ENCODE measurements around the gene FSD1L.
"Not testable (repeated sequence)": the region's sequence is repeated elsewhere in the genome, so short reads cannot be mapped to it uniquely, and the experiment has no call there.

The FSD1L gene

DNA sequence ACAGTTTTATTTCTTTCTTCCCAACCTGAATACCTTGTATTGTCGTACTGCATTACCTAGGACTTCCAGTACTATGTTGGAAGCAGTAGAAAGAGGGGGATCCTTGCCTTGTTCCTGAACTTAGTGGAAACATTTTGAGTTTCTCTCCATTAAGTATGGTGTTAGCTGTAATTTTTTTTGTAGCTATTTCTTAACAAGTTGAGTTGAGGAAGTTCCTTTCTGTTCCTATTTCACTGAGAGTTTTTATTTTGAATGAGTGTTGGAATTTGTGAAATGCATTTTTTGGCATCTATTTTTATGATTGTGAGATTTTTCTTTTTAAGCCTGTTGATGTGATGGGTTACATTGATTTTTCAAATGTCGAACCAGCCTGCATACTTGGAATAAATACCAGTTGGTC, 49.0 kb downstream of the FSD1L start:
- no peak for DNase-seq

DNA sequence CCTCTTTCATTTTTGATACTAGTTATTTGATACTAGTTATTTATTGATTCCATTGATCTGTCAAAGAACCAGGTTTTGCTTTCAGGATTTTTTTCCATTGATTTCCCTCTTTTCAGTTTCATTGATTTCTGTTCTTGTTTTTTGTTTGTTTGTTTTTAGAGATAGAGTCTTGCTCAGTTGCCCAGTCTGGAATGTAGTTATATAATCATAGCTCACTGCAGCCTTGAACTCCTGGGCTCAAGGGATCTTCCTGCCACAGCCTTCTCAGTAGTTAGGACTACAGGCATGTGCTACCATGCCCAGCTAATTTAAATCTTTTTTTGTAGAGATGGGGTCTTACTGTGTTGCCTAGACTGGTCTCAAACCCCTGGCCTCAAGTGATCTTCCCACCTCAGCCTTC, 49.9 kb downstream of the FSD1L start:
- no peak for DNase-seq

DNA sequence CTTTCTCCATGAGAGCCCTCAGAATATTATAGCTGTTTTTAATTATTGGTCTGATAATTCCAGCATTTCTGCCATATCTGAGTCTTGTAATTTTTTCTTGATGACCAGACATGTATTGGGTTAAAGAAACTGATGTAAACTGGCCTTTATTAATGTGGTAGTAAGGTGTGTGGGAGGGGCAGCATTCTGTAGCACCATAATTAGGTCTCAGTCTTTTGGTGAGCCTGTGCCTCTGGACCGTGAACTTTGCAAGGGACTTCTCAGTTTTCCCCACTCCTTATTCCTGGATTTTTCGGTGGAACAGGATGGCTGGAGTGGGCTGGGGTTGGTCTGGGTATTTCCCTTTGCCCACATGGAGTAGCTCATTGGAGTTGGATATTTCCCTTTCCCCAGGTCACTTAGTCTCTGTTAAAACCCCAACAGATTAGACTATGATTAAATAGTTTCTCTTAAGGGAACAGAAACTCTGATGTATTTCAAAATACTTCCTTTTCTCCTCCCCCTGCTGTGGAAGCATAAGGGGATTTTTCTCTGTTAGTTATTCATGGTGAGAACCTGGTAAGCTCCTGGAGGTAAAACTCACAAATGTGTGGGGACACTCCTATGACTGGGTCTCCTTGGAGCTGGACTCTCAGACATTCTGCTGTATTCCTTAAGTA, 52.4 kb downstream of the FSD1L start:
- no peak for DNase-seq

DNA sequence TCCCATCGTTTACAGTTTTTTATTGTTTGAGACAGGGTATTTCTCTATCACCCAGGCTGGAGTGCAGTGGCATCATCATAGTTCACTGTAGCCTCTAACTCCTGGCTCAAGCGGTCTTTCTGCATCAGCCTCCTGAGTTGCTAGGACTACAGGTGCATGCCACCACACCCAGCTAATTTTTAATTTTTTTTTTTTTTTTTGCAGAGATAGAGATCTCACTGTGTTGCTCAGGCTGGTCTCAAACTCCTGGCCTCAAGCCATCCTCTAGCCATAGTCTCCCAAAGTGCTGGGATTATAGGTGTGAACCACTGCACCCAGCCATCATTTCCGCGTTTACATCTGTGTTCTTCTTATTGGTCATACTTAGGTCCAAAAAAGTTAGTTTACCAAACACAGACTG, 53.6 kb downstream of the FSD1L start:
- no peak for DNase-seq

DNA sequence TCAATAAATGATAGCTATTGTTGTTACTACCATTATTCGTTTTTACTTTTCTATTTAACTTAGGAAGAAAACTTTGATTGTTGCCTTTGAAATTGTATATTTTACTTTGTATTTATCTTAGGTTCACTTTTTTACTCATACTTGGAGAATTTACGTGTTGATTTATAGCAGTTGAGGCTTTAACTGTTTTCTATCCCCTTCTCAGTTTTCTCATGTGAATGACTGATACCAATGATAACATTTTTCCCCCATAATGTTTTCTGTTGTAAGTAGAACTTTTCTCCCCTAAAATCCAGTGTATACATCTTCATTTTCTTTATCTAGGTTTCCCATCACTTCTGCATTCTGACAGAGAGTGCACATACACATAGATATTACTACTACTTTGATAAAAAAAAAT, 54.4 kb downstream of the FSD1L start:
- DNase-seq, result no peak

DNA sequence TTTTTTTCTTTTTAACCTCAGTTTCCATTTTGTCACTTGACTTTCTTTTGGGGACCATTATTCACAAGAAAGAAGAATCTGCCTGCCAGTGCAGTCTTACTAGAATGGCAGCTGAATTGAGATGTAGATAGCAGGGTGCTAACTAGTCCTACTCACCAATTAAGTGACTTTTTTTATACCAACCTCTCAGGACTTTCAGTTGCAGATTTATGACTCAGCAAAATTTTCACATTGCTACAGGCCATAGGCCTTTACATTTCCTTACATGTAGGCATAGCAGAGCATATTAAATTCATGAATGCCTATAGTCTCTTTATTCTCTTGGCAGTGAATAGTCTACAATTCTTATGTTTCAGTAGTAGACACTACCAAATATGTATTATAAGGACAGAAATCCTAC, 56.0 kb downstream of the FSD1L start:
- DNase-seq, result no peak

DNA sequence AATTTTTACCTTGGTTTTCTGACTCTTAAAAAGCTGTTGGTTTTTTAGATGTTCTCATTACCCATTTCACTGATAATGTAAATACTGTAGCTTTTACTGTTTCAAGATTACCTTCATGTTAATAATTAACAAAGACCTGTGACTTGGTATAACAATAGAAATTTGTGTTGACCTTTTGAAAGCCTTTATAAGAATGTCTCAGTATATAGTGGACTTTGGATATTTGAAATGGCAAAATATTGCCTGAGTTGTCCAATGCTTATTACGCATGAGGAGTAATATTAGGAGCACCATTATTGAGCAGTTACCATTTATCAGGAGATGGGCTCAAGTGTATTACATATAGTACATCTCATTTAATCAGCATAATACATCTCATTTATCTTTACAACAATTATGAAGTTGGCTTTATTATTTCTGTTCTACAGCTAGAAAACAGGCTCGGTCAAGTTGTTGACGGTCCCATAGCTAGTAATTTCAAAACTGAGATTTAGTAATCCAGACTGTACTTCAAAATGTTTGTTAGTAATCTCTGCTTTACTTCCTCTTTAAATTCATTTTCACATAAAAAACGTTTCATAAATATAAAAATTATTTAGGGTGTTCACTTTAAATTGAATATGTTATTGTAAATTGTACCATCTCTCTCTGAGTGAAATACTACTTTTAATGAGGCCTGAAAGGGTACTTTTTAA, 59.4 kb downstream of the FSD1L start:
- DNase-seq, result no peak

DNA sequence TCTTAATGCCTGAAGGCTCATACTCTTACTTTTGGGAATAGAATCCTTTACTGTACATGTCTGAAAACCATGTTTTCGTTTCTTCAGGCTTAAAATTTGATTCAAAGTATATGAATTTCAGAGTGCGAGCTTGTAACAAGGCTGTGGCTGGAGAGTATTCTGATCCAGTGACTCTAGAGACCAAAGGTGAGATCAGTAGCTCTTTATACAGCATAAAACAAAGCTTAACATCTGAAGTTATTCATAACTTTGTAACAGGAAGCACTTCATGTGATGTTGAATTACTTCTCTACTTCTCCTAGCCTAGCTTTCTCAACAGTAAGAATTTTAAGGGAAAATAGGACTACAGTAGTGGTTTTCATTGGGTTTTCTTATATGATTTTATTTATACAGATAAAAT, 60.7 kb downstream of the FSD1L start:
- DNase-seq, result no peak

DNA sequence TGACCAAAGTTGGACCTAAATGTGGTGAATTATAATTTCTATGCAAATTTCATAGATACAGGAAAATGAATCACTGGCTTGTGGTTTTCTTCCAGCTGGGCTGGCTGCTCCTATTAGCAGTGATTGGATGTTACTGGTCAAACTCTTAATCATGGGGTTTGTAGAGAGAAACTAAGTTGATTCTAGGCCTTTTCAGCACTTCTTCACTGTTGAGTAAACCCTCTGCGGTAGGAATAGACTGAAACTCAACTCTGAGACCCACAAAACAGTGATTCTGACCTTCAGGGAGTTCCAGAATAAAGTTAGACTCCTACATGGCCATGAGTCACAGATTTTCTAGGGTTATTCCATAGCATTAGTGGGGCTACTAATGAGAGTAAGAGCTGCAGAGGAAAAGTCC, 62.2 kb downstream of the FSD1L start:
- no peak for DNase-seq

DNA sequence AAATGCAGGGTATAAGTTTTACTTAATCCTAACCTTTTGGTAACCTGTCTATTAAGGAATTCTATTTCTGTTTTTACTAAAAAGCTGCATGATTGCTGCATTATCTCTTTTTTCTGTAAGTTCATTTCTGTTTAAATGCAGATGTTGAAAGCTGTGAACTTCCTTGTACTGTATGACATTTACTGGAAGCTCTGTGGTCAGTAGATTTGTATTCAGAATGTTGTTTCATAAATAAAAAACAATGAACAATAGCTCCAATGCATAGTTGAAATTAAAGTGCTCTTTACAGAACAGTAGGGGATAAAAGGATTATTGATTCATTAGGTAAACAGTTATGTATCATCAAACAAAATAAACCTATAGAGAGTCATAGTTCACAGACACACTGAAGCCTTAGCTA, 63.6 kb downstream of the FSD1L start:
- no peak for DNase-seq

DNA sequence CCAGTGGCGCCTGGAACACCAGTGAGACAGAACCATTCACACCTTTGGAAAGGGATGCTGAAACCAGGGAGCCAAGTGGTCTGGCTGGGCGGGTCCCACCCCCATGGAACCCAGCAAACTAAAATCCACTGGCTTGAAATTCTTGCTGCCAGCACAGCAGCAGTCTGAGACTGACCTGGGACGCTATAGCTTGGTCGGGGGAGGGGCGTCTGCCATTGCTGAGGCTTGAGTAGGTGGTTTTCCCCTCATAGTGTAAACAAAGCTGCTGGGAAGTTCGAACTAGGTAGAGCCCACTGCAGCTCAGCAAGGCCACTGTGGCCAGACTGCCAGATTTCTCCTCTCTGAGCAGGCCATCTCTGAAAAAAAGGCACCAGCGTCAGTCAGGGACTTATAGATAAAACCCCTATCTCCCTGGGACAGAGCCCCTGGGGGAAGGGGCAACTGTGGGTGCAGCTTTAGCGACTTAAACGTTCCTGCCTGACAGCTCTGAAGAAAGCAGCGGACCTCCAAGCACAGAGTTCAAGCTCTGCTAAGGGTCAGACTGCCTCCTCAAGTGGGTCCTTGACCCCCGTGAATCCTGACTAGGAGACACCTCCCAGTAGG, 68.1 kb downstream of the FSD1L start:
- DNase-seq, result no peak

DNA sequence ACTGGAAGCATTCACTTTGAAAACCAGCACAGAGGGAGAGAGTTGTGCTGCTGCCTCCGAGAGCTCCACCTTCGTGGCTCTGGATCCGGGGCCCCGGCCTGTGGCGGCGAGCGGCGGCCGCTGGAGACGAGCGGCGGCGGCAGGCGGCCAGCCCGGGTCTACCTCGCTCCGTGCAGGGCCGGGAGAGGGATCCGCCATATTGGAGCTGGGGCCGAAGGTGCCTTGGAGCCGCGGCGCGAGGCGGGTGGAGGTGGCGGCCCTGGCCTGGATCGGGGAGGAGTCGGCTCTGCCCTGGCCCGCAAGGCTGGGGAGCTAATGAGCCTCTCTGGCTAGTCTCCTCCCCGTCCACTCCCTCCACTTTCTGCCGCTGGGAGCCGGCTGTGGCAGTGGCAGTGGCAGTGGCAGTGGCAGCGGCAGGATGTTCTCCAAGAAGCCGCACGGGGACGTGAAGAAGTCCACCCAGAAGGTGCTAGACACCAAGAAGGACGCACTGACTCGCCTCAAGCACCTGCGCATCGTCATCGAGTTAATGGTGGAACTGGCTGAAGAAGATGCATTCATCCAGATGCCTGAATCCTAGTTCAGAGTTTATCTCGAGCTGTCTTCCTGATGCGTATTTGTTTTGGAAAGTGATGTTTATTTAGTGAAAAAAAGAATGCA, 72.0 kb downstream of the FSD1L start:
- not testable (repeated sequence) for DNase-seq

DNA sequence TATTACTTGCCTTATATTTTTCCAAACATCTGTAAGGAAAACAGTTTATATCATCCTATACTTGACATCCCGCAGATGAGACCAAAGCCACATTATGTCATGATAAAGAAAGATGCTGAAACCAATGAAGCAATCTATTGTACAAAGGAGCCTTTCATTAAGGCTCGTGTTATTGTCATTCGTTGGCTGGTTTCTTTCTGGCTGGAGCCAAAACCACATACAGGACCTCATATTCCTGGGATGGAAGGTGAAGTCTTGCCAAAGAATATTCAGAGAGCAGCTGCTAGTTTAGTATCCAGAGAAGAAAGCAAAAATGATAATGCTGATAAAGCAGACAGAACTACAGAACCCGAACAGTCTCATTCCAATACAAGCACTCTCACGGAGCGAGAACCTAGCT, 73.2 kb downstream of the FSD1L start:
- DNase-seq, result not testable (repeated sequence)

DNA sequence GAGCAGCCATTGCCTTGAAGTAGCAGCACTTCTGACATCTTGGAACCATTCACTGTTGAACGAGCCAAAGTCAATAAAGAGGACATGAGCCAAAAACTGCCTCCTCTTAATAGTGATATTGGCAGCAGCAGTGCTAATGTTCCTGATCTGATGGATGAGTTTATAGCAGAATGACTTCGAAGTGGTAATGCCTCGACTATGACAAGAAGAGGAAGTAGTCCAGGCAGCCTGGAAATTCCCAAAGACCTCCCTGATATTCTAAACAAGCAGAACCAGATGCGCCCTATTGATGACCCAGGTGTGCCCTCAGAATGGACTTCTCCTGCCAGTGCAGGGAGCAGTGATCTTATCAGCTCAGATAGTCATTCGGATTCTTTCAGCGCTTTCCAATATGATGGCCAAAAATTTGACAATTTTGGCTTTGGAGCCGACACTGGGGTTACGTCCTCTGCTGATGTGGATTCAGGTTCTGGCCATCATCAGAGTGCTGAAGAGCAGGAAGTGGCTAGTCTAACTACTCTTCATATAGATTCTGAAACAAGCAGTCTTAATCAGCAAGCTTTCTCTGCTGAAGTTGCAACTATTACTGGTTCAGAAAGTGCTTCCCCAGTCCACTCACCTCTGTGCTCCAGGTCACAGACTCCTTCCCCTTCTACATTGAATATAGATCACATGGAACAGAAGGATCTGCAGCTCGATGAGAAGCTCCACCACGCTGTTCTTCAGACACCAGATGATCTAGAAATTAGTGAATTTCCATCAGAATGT, 75.0 kb downstream of the FSD1L start:
- DNase-seq, result not testable (repeated sequence)

DNA sequence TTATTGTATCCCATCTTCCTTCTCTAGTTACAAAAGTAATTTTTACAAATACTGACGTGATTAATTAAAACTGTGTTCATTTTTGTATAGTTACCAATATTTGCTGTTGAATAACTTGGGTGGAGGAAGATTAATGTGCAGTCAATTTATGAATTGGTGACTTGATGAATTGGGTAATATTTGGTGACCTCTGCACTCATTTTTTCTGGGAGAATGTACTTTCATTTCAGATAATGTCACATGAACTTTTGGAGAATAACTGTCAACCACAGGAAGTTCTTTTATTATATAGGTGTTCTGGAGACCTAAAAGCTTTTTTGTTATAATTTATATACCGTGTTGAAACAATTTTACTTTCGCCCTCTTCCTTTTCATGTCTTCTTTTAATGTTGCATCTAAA, 83.7 kb downstream of the FSD1L start:
- DNase-seq, result no peak

DNA sequence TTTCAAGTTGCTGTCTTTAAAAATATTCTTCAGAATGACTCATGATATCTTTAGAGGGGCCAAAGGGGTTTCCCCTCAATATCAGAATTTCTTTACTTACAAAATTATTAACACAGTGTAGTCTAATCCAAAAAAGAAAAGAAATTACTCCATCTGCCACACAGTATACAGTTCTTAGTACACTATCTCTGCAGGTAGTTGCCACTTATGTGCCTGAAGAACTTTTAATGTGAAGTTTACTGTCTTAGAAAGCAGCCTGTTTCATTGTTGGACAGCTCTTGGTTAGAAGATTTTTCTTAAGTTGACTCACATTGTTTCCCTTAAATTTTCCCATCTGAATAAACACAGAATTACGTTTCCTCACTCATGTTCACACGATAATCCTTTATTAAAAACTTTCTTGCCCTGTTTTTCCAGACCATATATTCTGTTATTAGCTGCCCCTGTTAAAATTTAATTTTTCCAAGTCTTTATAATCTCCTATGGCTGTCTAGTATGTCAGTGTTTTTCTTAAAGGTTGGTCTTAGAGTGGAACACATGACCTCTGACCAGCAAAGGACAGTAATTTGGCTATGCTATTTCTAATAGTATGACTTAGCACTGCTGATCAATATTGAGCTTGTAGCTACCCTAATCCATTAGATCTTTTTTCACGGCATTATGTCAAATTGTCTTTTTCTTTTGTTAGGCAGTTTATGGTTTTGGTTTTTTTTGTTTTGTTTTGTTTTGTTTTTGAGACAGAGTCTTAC, 88.3 kb downstream of the FSD1L start:
- DNase-seq, result no peak

DNA sequence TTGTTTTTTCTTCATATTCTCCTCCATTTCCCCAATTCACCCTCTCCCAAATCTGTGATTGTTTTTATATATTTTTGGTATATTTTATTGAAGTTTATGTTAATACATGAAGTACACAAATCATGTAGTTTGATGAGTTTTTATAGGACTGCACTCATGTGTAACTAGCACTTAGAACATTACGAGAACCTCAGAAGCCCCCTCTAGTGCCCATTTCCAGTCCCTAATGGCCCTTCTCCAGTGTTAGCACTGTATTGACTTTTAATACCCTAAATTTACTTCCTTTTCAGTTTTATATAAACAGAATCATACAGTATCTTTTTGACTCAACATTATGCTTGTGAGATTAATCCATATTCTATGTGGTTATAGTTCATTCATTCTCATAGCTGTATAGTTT, 91.6 kb downstream of the FSD1L start:
- DNase-seq, result no peak

DNA sequence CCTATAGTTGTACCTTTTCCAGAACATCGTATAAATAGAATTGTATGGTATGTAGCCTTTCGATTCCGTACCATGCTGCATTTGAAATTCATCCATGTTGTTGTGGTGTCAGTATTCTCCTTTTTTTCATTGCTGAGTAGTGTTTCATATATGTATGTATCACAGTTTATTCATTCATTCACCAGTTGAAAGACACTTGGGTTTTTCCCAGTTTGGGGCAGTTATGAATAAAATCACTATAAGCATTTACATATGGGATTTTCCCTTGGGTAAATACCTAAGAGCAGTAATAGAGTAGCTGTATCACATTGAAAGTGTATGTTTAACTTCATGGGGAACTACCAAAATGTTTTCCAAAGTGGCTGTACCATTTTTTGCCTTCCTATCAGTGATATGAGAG, 94.0 kb downstream of the FSD1L start:
- no peak for DNase-seq

DNA sequence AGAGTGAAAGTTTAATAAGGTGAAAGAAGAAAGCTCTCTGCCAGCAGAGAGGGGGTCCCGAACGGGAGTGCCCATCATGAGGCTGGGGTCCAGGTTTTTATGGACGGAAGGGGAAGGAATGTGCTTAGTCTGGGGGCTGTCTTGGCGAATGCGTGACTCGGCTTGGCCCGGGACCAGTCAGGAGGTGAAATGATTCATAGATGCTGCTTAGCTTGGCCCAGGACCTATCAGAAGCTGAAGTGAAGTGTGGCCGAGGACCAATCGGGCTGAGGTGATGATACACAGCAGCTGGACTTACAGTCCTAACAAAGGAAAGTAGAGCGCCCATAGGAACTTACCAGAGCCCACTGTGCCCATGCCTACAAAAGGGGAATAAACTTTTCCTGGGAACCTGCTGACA, 106.2 kb downstream of the FSD1L start:
- DNase-seq, result no peak

DNA sequence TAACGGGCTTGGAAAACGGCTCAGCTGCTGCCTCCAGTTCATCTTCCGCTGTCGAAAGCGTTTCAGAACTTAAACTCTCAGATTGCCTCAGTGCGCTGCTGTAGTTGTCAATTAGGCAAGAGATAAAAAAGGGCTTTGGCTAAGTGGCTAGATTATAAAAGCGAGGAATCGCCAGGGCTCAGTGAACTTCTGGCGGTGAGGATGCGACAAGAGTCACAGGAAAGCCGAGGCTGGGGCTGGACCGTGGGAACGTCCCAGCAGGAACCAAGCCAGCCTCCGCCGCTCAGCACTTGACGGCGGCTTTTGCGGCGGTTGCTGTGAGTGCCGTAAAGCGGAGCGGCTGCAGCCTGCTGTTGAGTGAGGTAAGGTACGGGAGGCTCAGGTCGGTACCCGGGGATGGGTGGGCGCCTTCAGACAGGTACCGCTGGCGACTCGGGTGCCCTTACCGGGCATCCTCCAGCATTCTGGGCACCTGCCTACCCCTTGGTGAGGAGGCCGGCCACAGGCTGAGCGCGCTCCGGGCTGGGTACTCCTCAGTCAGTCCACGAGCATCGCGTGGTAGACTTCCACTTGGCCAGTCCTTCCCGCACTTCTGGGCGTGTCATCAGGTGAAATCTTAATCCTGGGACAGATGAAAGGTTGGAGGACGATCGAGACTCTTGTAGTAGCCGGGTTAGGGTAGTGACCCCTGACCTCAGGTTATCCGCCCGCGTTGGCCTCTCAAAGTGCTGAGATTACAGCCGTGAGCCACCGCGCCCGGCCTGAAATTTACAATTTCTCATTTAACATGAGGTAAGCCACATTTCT, 110.2 kb downstream of the FSD1L start, which contains the start of gene FKTN:
TSS of gene FKTN (plus strand) at position 328 of the 807 bp plus-strand sequence. CDS start 16,902 bp downstream, outside the sequence.
- peak; percentile 39 for DNase-seq

DNA sequence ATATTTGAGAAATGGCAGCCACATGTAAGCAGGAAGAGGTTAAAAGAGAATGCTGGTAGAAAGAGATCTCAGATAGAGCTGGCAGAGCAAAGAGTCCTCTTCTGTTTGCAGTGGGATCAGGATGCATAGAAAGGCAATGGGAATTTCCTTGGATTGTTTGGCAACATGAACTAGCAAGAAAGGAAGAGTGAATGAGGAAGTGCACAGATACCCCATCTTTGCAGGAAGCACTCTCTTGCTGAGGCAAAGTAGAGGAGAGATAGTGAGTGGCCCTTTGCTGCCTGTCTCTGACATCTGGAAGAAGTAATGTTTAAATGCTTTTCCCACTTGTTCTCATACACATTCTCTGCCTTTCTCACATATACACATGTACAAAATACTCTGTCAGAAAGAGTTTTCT, 124.6 kb downstream of the FSD1L start:
- DNase-seq, result no peak

Data from GF-D8 (cell line).